ENCODE measurements around the gene SYNE1.
"Not testable (repeated sequence)": the region's sequence is repeated elsewhere in the genome, so short reads cannot be mapped to it uniquely, and the experiment has no call there.

Gene SYNE1

GRCh38 chr6:152453421-152453820 is 183.7 kb downstream of the SYNE1 start:
- Histone ChIP-seq H3K4me1 (ENCODE audit: control insufficient read depth, insufficient read depth, low read length, poor library complexity, severe bottlenecking) (no peaks in the 10 kb centered on the region), H3K9me3 (ENCODE audit: control insufficient read depth, low read length) (no peaks in the 10 kb centered on the region), H3K27me3 (replicated peaks; ENCODE audit: control insufficient read depth, insufficient read depth, low read length, poor library complexity, severe bottlenecking) (no peaks in the 10 kb centered on the region), H3K4me3 (ENCODE audit: insufficient read depth, low read depth, low read length, poor library complexity, severe bottlenecking) (no peak overlapping the region), H3K27ac (ENCODE audit: insufficient read depth, low read length, poor library complexity, severe bottlenecking) (no peak overlapping the region), H3K36me3 (ENCODE audit: control insufficient read depth, insufficient read depth, low read length) (no peaks in the 10 kb centered on the region)
- no peak for DNase-seq

DNA sequence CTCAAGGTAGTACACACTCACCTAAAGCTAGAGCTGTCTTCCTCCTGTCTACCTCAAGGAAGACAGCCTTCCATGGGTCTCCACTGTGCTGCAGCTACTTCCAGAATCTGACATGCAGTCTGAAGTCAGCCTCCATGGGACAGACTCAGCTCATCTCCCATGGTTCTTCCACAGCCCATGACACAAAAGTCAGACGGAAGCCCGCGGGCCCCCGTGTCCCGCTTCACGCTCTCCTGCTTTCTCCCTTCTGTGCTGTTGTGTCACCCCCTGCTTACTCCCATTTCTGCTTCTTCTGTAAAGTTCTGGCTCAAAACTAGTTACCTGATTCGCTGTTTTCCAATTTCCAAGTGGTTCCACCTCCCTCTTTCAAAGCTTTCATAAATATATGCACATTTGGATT is 184.5 kb downstream of the SYNE1 start:
- Histone ChIP-seq H3K27ac (ENCODE audit: insufficient read depth, low read length, poor library complexity, severe bottlenecking) (no peak overlapping the region), H3K9me3 (ENCODE audit: control insufficient read depth, low read length) (no peaks in the 10 kb centered on the region), H3K4me1 (ENCODE audit: control insufficient read depth, insufficient read depth, low read length, poor library complexity, severe bottlenecking) (no peaks in the 10 kb centered on the region), H3K27me3 (replicated peaks; ENCODE audit: control insufficient read depth, insufficient read depth, low read length, poor library complexity, severe bottlenecking) (no peaks in the 10 kb centered on the region), H3K36me3 (ENCODE audit: control insufficient read depth, insufficient read depth, low read length) (no peaks in the 10 kb centered on the region), H3K4me3 (ENCODE audit: insufficient read depth, low read depth, low read length, poor library complexity, severe bottlenecking) (no peak overlapping the region)
- DNase-seq = no peak

DNA sequence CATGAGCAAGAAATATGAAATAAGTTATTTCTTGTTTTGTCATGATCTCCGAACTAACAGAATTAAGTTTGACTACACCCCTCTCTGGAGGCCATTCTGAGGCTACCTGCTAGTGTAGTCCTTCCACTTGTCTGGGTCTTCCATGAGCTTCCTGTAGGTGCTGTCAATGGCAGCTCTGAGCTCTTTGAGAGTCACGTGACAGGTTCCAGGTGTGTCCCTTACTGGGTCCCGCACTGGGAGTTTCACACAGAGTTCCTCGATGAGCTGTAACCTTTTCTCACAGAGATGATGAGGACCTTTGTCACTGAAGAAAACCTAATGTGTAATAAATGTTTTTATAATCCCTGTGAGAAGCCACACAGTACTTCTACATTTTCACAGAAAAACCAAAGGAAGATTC is 186.6 kb downstream of the SYNE1 start:
- no peaks in the 10 kb centered on the region for H3K36me3 ChIP-seq (ENCODE audit: control insufficient read depth, insufficient read depth, low read length)
- no peak overlapping the region for H3K4me3 ChIP-seq (ENCODE audit: insufficient read depth, low read depth, low read length, poor library complexity, severe bottlenecking)
- H3K27me3 ChIP-seq (replicated peaks; ENCODE audit: control insufficient read depth, insufficient read depth, low read length, poor library complexity, severe bottlenecking) = no peaks in the 10 kb centered on the region
- no peak overlapping the region for H3K27ac ChIP-seq (ENCODE audit: insufficient read depth, low read length, poor library complexity, severe bottlenecking)
- no peak for DNase-seq
- H3K9me3 ChIP-seq (ENCODE audit: control insufficient read depth, low read length) = no peaks in the 10 kb centered on the region
- no peaks in the 10 kb centered on the region for H3K4me1 ChIP-seq (ENCODE audit: control insufficient read depth, insufficient read depth, low read length, poor library complexity, severe bottlenecking)

GRCh38 chr6:152441902-152442301 is 195.3 kb downstream of the SYNE1 start:
- H3K9me3 ChIP-seq (ENCODE audit: control insufficient read depth, low read length) = no peaks in the 10 kb centered on the region
- no peak for DNase-seq
- H3K27me3 ChIP-seq (replicated peaks; ENCODE audit: control insufficient read depth, insufficient read depth, low read length, poor library complexity, severe bottlenecking) = no peaks in the 10 kb centered on the region
- no peaks in the 10 kb centered on the region for H3K36me3 ChIP-seq (ENCODE audit: control insufficient read depth, insufficient read depth, low read length)
- H3K27ac ChIP-seq (ENCODE audit: insufficient read depth, low read length, poor library complexity, severe bottlenecking) = no peak overlapping the region
- H3K4me1 ChIP-seq (ENCODE audit: control insufficient read depth, insufficient read depth, low read length, poor library complexity, severe bottlenecking) = no peaks in the 10 kb centered on the region
- H3K4me3 ChIP-seq (ENCODE audit: insufficient read depth, low read depth, low read length, poor library complexity, severe bottlenecking) = no peak overlapping the region

DNA sequence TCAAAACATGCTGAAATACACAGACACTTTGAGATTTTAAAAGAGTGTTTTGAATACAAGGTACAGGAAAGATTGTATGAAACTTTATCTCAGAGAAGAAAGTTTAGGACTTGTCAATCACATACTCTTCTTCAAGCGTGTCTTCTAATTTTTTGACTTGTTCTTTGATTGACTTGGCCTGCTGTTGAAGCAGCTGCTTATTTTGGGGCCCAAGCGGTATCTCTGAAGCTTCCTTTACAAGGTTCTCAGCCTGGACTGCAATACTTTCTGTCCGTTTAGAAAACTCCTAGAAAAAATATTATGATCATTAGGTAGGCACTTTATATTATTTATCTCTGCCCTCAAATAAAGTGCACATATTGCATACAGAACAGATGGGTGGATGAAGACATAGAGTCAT is 201.3 kb downstream of the SYNE1 start:
- H3K4me1 ChIP-seq (ENCODE audit: control insufficient read depth, insufficient read depth, low read length, poor library complexity, severe bottlenecking) = no peaks in the 10 kb centered on the region
- no peak overlapping the region for H3K27ac ChIP-seq (ENCODE audit: insufficient read depth, low read length, poor library complexity, severe bottlenecking)
- H3K27me3 ChIP-seq (replicated peaks; ENCODE audit: control insufficient read depth, insufficient read depth, low read length, poor library complexity, severe bottlenecking) = no peaks in the 10 kb centered on the region
- no peaks in the 10 kb centered on the region for H3K9me3 ChIP-seq (ENCODE audit: control insufficient read depth, low read length)
- H3K4me3 ChIP-seq (ENCODE audit: insufficient read depth, low read depth, low read length, poor library complexity, severe bottlenecking) = no peak overlapping the region
- H3K36me3 ChIP-seq (ENCODE audit: control insufficient read depth, insufficient read depth, low read length) = no peaks in the 10 kb centered on the region
- no peak for DNase-seq

DNA sequence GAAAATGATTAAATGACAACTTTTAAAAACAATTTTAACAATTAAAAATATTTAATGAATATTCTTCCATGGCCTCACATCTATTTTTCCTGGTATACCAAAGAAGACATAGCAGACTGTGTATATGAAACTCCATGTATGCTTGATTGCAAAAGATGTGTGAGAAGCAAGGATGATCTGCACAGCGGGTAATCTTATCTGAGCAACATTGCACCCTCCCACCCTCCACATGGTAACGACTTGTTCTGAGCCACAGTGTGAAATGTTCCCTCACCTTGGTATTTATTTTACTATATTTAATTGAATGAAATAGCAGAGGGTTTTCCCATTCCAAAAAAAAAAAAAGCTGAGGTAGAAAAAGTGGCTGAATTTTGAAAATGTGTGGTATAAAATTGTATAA is 204.4 kb downstream of the SYNE1 start:
- Histone ChIP-seq H3K4me1 (ENCODE audit: control insufficient read depth, insufficient read depth, low read length, poor library complexity, severe bottlenecking) (no peaks in the 10 kb centered on the region), H3K4me3 (ENCODE audit: insufficient read depth, low read depth, low read length, poor library complexity, severe bottlenecking) (no peak overlapping the region), H3K27ac (ENCODE audit: insufficient read depth, low read length, poor library complexity, severe bottlenecking) (no peak overlapping the region), H3K27me3 (replicated peaks; ENCODE audit: control insufficient read depth, insufficient read depth, low read length, poor library complexity, severe bottlenecking) (no peaks in the 10 kb centered on the region), H3K36me3 (ENCODE audit: control insufficient read depth, insufficient read depth, low read length) (no peaks in the 10 kb centered on the region), H3K9me3 (ENCODE audit: control insufficient read depth, low read length) (no peaks in the 10 kb centered on the region)
- DNase-seq = no peak

DNA sequence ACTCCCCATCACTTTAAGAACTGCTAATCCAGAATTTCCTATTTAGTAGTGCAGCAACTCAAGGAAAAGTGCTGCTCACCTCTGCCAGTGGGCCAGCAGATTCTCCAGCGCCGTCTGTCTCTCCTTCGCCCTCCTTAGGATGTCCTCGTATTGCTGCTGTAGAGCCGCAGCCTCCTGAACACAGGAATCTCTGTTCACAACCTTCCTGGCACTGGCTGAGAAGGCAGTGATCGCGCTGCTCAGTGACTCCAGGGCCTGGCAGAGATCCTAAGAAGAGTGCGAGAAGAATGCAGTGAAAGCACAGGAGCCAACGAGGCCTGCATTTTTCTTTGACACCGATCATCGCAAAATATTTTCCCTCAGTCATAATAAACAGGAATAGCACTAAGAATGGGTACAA is 209.0 kb downstream of the SYNE1 start:
- Histone ChIP-seq H3K27me3 (replicated peaks; ENCODE audit: control insufficient read depth, insufficient read depth, low read length, poor library complexity, severe bottlenecking) (no peaks in the 10 kb centered on the region), H3K4me1 (ENCODE audit: control insufficient read depth, insufficient read depth, low read length, poor library complexity, severe bottlenecking) (no peaks in the 10 kb centered on the region), H3K4me3 (ENCODE audit: insufficient read depth, low read depth, low read length, poor library complexity, severe bottlenecking) (no peak overlapping the region), H3K27ac (ENCODE audit: insufficient read depth, low read length, poor library complexity, severe bottlenecking) (no peak overlapping the region), H3K36me3 (ENCODE audit: control insufficient read depth, insufficient read depth, low read length) (no peaks in the 10 kb centered on the region), H3K9me3 (ENCODE audit: control insufficient read depth, low read length) (no peaks in the 10 kb centered on the region)
- no peak for DNase-seq

GRCh38 chr6:152426276-152426675 is 210.9 kb downstream of the SYNE1 start:
- Histone ChIP-seq H3K4me3 (ENCODE audit: insufficient read depth, low read depth, low read length, poor library complexity, severe bottlenecking) (no peak overlapping the region), H3K27ac (ENCODE audit: insufficient read depth, low read length, poor library complexity, severe bottlenecking) (no peak overlapping the region), H3K4me1 (ENCODE audit: control insufficient read depth, insufficient read depth, low read length, poor library complexity, severe bottlenecking) (no peaks in the 10 kb centered on the region), H3K27me3 (replicated peaks; ENCODE audit: control insufficient read depth, insufficient read depth, low read length, poor library complexity, severe bottlenecking) (no peaks in the 10 kb centered on the region), H3K9me3 (ENCODE audit: control insufficient read depth, low read length) (no peaks in the 10 kb centered on the region), H3K36me3 (ENCODE audit: control insufficient read depth, insufficient read depth, low read length) (no peaks in the 10 kb centered on the region)
- DNase-seq = no peak

DNA sequence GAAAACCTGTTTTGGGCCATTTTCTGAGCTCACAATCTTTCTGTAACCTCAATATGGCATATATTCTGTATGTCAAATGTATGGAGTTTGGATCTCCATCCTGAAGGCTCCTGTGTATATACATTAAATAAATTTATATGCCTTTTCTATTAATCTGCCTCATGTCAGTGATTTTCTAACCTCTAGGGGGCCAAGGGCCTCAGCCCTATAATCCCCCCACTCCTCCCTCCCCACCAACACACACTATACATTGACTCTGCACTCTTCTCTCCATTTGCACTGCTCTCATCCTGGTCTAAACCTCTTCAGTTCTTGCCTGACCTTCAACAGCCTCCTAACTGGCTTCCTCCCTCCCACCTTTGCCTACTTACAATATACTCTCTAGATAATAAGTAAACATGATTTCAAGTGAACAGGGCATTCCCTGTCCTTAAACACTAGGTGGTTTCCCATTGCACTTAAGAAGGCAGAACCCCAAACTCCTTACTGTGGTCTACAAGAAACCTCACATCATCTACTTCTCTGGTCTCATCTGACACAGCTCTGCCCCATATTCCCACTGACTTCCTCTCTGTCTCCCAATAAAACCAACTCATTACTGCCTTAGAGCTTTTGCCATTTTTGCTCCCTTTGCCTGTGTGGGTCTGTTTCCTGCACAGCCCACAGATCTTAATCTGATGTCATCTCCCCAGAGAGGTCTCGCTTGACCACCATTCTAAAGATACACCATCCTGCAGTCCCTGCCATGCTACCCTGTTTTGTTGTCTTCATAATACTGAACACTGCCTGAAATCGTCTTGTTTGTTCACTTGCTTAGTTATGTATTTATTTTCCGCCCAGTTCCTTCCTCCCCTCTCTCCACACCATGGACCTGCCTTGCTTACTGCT is 213.7 kb downstream of the SYNE1 start:
- Histone ChIP-seq H3K27ac (ENCODE audit: insufficient read depth, low read length, poor library complexity, severe bottlenecking) (no peak overlapping the region), H3K27me3 (replicated peaks; ENCODE audit: control insufficient read depth, insufficient read depth, low read length, poor library complexity, severe bottlenecking) (no peaks in the 10 kb centered on the region), H3K4me3 (ENCODE audit: insufficient read depth, low read depth, low read length, poor library complexity, severe bottlenecking) (no peak overlapping the region), H3K36me3 (ENCODE audit: control insufficient read depth, insufficient read depth, low read length) (no peaks in the 10 kb centered on the region), H3K4me1 (ENCODE audit: control insufficient read depth, insufficient read depth, low read length, poor library complexity, severe bottlenecking) (no peaks in the 10 kb centered on the region), H3K9me3 (ENCODE audit: control insufficient read depth, low read length) (no peaks in the 10 kb centered on the region)
- DNase-seq = no peak

DNA sequence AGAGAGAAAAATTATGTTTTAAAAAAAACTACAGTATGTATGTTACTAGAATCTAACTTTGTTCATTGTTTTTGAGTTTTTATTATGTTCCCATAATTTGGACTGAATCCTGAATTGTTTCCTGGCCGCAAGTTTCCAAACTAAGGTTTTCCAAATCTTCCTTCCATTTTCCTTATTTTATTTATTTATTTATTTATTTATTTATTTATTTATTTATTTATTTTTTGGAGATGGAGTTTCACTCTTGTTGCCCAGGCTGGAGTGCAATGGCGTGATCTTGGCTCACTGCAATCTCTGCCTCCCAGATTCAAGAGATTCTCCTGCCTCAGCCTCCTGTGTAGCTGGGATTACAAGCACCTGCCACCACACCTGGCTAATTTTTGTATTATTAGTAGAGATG is 215.7 kb downstream of the SYNE1 start:
- H3K36me3 ChIP-seq (ENCODE audit: control insufficient read depth, insufficient read depth, low read length); H3K27me3 ChIP-seq (replicated peaks; ENCODE audit: control insufficient read depth, insufficient read depth, low read length, poor library complexity, severe bottlenecking); H3K27ac ChIP-seq (ENCODE audit: insufficient read depth, low read length, poor library complexity, severe bottlenecking); H3K4me3 ChIP-seq (ENCODE audit: insufficient read depth, low read depth, low read length, poor library complexity, severe bottlenecking); H3K9me3 ChIP-seq (ENCODE audit: control insufficient read depth, low read length); H3K4me1 ChIP-seq (ENCODE audit: control insufficient read depth, insufficient read depth, low read length, poor library complexity, severe bottlenecking); DNase-seq: not testable (repeated sequence)

All from effector memory CD4-positive, alpha-beta T cell (primary cell).